HEK293 (cell line): Measurements from ENCODE around the gene SPACA4.

Source experiments
- CTCF ChIP-seq: fragments of 450-650 bp; formaldehyde crosslinking; IDR thresholded peaks from 2 replicates; pipeline ENCODE4 v1.5.1; 2016; ENCODE audit warnings: missing biosample characterization, missing genetic modification characterization
- ZNF398 ChIP-seq: fragments of 450-650 bp; formaldehyde crosslinking; IDR thresholded peaks from 2 replicates; pipeline ENCODE4 v1.5.1; 2017; ENCODE audit warnings: missing biosample characterization, missing genetic modification characterization
- ZNF548 ChIP-seq: fragments of 450-650 bp; formaldehyde crosslinking; IDR thresholded peaks from 2 replicates; pipeline ENCODE4 v1.5.1; 2016; ENCODE audit warnings: missing biosample characterization, missing genetic modification characterization

GRCh38 chr19:48630296-48631063 lies 23.9 kb downstream of the SPACA4 start:
- TF ChIP-seq ZNF398 (tag by site-specific recombination) (no peak), ZNF548 (no peak), CTCF (tag by site-specific recombination) (no peak)
